Measurements from ENCODE around the gene MS4A5.

Gene MS4A5

GRCh38 chr11:60485987-60486386, 56.6 kb downstream of the MS4A5 start:
- DNase-seq = peak; percentile 73 to 79

GRCh38 chr11:60492488-60493009, 63.2 kb downstream of the MS4A5 start, which contains the start of gene MS4A12:
Gene MS4A12, plus strand, starts transcription at chr11:60492778. Its CDS starts 4,541 bp downstream, at chr11:60497319.
- DNase-seq = no peak

GRCh38 chr11:60493454-60493853, 64.1 kb downstream of the MS4A5 start:
- DNase-seq = no peak
